Right renal pelvis (tissue), 4 donors: ENCODE measurements around the gene EMP3. TPM values are rescaled to one million over a fixed set of nuclear protein-coding genes. Genes with fewer than 3 reads are reported as not detected.
A peak's percentile ranks its signal among the peaks of the same experiment; 100 is the strongest.
"Not testable (repeated sequence)": the region's sequence is repeated elsewhere in the genome, so short reads cannot be mapped to it uniquely, and the experiment has no call there.

Source experiments
- DNase-seq, 4 donors: peaks; one replicate each; pipeline ENCODE4 v3.0.0-alpha.2; 2013; ENCODE audit warnings: low read depth in 4 of 4, low spot score in 3 of 4, missing footprints in 1 of 4
- polyA plus RNA-seq, 4 donors: library from polyadenylated mRNA; unstranded; fragments of 120-200 nt; gene quantifications; one replicate each; pipeline ENCODE4 v1.2.1, GENCODE V29; 2013; ENCODE audit not compliant: insufficient read length in 4 of 4

Gene EMP3, protein sequence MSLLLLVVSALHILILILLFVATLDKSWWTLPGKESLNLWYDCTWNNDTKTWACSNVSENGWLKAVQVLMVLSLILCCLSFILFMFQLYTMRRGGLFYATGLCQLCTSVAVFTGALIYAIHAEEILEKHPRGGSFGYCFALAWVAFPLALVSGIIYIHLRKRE
- 10 to 100 TPM; 56.2 to 83.3 (median 68.9) TPM for polyA plus RNA-seq

DNA sequence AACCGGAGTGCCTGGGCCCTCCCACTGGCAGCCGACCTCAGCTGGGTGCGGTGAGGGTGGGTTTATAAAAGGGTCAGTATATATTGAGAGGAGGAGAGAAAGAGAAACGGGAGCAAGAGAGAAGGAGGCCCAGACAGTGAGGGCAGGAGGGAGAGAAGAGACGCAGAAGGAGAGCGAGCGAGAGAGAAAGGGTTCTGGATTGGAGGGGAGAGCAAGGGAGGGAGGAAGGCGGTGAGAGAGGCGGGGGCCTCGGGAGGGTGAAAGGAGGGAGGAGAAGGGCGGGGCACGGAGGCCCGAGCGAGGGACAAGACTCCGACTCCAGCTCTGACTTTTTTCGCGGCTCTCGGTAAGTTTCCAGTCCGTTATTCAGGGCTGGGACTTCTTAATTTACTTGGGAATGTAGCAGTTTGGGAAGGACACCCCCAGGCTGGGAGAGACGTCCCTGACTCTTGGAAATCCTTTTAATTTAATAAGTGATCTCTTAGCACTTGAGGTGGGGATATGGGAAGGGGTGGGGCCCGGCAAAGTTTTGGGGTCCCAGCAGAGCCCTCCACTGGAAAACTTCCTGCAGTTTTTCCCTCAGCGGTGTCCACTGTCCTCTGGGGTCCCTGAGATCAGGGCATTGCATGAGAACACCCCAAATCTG lies at the start of gene EMP3:
EMP3 (plus strand) TSS at position 288 of the 646 bp plus-strand sequence. CDS start 1,293 bp downstream, outside the sequence.
- no peak for DNase-seq

DNA sequence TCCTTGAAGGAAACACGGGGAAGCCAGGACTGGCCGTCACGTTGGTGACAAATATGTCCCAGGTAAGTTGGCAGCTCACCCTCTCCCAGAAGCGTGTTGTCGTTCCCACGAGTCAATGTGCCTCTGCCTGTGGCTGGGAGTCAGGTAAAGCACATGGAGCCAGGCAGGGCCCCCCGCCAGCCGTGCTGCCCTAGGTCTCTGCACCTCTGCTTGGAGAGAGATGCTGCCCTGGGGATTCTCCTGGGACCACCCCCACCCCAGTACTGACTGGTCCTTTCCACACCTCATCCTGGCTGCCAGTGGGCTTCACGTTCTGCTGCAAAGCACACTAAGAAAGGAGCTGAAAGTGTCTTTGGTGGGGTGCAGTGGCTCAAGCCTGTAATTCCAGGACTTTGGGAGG lies 45.6 kb upstream of the EMP3 start:
- DNase-seq, result no peak

DNA sequence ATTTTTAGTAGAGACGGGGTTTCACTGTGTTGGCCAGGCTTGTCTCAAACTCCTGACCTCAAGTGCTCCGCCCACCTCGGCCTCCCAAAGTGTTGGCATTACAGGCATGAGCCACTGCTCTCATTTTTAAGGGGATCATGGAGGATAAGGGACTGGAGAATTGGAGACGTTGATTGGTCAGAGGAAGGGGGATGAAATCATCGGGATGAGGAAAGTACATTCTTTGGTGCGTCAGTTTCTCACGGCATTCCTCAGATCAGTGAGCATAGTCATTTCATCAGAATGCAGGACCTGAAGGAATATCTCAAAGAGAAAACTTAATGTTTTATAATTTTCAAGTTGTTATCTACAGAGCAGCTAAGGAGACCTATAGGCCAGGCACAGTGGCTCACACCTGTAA lies 41.4 kb upstream of the EMP3 start:
- no peak for DNase-seq

DNA sequence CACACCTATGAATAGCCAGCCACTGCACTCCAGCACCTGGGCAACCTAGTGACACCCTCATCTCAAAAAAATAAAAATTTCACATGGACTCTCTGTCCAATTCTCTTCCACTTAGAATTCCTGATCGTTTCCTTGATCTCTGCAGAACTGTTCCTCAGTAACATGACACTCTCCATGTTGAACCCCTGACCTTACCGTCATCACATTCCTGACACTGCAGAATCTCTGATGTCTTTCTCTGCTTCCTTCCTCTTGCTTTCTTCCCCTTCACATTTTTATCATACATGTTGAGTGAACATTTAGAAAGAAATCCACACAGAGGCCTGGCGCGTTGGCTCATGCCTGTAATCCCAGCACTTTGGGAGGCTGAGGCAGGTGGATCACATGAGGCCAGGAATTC lies 40.5 kb upstream of the EMP3 start:
- DNase-seq, result no peak

DNA sequence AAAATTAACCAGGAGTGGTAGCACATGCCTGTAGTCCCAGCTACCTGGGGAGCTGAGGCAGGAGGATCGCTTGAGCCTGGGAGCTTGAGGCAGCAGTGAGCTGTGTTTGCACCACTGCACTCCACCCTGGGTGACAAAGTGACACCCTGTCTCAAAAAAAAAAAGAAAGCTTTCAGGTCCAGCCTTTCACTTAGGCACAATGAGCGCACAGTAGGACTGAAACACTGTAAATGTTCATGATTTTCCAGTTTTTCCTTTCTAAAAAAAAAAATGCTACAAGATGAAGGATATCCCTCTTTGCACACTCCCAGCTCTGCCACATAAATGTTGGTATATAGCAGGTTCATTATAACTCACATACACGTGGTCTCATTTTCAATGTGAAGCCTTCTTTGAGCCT lies 37.6 kb upstream of the EMP3 start:
- no peak for DNase-seq

DNA sequence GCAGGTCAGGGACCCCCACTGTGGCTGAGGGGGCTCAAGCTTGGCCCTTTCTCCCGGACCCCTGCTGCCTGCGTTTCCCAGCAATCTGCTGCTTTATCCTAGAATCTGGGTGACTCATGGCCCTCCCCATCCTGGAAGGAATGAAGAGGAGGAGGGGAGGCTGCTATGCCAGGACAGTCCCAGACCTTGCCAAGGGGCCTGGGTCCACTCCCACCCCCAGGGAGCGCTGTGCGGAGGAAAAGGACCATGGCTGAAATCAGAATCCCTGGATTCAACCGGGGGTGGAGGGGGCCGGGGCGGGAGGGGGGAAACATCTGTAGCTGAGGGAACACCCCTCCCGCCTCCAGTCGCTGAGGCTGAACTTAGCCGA lies 35.0 kb upstream of the EMP3 start:
- no peak for DNase-seq

DNA sequence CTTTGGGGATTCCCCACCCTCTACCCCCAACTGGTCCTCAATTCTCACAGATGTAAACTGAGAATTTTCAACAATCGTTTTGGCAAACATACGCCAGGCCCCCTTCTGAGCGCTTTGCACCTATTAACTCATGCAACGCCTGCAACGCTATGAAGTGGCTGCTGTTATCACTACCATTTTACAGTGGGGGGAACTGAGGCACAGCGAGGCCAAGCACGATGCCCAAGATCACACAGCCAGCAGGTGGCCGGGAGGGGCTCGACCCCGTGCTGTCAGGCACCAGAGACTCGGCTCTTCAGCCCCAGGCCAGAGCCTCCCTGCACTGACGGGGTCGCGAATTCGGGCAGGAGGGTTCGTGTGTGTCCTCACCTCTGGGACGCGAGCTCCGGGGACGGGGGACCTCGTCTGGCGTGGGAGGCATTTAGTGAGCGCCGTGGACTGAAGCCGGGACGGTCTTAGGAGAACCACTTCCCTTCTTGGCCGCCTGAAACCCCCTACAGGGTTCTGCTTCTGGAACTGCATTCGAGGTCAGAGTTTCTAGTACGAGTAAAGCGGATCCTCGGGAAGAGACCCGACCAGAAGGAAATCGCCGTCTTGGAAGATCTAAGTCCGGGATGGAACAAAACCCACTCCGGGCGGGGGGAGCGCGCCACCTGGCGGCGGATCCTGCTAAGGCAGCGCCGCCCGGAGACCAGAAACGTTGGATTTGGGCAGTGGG lies 34.4 kb upstream of the EMP3 start:
- peak in 2 of 4 donors; percentile 61 to 79 for DNase-seq

DNA sequence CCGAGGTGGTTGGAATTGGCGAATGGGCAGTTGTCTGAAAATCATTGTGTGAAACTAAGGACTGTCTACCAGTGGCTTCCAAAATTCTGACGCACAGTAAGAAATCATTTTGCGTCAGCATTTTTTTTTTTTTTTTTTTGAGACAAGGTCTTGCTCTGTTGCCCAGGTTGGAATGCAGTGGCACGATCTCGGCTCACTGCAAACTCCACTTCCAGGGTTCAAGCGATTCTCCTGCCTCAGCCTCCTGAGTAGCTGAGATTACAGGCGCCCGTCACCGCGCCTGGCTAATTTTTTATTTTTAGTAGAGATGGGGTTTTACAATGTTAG lies 33.9 kb upstream of the EMP3 start:
- DNase-seq, result not testable (repeated sequence)

DNA sequence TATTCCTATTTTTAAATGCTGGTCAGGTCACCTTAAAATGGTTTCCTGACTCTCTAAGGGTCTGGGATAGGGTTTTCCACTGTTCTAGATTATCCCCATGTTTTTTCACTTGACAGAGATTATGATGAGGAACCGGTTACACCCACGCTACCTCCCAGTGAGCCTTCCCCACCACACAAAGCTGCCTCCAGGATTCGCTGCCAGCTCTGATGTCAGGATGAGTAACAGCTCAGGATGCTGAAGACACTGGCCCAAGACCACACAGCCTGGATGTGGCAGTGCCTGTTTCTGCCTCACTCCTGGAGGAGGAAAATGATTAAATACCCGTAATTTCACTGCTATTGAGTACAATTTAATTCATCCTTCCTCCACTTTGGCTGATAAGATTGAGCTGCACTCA lies 32.6 kb upstream of the EMP3 start:
- no peak for DNase-seq

DNA sequence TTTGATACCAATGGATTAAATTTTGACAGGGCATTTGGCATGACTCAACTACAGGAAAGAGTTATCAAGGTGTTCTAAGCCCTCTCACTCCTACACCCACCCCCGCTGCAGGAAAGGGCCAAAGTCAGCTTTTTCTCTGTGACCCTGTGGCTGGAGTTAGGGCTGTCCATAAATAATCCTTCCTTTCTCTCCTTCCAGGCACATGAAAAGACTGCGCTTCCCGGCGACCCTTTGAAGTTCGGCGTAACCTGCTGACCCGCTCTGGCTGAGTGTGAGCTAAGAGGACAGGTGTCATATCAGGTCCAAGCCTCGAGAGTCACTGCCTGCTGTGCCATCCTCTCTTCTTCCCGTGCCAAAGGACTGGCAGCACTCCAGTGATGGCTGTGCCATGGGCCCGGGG lies 29.9 kb upstream of the EMP3 start:
- no peak for DNase-seq

DNA sequence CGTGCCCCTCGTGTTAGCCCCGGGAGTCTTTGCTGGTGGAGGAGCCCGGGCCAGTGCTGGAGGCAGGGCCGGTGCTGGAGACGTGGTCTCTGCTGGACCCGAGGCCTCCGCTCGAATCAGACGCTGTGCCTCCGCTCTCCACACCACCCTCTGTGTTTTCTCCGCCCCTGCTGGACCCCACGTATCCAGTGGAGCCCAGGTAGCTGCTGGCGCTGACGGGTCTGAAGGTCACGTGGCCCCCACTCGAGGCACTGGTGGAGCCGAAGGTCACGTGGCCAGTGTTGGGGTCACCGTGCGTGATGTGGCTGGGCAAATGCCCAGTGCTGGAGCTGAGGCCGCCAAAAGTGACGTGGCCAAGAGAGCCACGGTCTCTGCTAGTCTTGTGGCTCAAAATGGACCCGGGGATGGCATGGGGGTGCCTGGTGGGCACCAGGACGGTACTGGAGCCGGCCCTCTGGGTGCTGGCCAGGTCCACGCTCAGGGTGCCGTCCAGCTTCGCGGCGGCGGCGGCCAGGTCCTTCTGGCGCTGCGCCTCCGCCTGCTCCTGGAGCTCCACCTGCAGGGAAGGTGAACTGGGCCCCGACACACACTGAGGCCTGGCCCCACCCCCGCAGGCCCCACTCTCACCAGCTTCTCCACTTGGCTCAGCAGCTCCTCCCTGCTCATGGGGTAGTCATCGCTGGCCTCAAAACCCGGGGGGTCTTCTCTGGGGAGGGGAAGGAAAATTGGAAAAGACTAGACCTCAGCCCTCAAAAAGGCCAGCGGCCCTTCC lies 28.2 kb upstream of the EMP3 start:
- DNase-seq, result no peak

DNA sequence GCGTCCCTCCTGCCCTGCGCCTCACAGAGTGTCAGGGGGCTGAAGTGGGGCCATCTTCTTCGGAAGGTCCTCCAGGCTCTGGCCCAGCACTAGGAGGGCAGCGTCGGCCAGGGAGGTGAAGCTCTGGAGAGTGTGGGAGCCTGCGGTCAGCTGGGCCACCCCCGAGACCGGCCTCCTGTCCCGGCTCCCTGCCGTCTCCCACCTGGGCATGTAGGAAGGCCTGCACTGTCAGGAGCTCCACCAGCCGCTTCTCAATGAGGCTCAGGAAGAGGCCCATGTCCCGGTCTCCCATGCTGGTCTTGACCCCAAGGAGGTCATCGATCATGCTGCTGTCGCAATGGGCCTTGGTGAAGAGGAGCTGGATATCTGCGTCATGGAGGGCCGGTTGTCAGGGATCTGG lies 27.4 kb upstream of the EMP3 start:
- DNase-seq, result no peak

DNA sequence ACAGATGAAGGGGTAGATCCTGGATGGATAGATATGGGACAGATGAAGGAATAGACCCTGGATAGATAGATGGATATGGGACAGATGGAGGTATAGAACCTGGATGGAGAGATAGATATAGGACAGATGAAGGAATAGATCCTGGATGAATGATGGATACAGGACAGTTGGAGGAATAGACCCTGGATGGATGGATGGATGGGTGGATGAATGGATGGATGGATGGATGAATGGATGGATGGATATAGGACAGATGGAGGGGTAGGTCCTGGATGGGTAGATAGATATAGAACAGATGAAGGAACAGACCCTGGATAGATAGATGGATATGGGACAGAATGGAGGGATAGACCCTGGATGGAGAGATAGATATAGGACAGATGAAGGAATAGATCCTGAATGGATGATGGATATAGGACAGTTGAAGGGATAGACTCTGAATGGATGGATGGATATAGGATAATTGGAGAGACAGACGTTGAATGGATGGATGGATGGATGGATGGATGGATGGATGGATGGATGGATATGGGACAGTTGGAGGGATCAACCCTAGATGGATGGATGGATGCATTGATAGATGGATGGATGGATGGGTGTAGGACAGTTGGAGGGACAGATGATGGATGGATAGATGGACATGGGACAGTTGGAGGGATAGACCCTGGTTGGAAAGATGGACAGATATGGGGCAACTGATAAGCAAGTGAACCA lies 23.3 kb upstream of the EMP3 start:
- DNase-seq, result no peak

DNA sequence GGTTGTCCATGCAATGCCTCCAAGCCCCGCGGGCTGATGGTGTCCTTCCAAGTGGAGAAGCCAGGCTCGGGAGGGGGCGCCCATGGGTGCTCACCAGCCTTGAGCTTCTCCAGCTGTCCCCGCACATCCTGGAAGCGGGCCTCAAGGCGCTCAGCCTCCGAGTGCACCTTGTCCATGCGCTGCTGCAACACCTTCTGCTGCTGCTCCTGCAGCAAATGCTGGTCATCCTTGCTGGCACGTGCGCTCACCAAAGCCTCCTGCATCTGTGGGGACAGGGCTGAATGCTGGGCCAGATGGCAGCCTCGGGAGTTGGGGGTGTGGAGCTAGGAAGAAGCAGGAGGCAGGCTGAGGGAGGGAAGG lies 22.8 kb upstream of the EMP3 start:
- no peak for DNase-seq

DNA sequence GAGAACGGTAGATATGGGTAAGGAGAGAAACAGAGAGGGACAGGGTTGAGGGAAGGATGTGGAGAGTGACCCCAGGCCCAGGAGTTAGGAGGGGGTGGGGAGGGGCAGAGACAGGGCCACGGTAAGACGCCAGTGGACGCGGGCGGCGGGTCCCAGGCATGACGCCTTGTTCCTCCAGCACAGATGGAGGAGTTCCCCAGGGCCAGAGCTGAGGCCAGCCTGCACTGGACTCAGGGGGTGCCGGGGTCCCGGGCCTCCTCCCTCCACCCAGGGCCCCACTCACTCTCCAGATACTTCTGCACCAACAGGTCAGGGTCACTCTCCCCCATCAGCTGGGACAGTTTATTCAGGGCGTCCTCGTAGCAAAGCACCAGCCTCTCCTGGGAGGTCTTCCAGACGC lies 22.0 kb upstream of the EMP3 start:
- DNase-seq, result no peak

DNA sequence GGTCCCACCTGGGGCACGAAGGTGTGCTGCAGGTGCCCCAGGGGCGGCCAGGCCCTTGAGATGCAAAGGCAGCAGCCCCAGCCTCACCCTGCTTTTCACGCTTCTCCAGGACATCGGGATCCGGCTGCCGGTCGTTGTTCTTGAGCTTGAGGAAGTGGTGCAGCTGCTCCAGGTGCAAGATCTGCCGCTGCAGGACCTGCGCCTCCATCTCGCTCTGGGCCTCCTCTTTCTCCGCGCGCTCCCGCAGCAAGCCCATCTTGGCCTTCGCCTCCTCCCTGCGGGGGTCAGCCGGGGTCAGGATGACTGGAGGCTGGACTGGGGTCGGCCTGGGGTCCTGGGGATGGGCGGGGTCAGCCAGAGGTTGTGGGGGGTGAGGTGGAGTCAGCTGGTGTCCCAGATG lies 21.5 kb upstream of the EMP3 start:
- DNase-seq, result no peak

DNA sequence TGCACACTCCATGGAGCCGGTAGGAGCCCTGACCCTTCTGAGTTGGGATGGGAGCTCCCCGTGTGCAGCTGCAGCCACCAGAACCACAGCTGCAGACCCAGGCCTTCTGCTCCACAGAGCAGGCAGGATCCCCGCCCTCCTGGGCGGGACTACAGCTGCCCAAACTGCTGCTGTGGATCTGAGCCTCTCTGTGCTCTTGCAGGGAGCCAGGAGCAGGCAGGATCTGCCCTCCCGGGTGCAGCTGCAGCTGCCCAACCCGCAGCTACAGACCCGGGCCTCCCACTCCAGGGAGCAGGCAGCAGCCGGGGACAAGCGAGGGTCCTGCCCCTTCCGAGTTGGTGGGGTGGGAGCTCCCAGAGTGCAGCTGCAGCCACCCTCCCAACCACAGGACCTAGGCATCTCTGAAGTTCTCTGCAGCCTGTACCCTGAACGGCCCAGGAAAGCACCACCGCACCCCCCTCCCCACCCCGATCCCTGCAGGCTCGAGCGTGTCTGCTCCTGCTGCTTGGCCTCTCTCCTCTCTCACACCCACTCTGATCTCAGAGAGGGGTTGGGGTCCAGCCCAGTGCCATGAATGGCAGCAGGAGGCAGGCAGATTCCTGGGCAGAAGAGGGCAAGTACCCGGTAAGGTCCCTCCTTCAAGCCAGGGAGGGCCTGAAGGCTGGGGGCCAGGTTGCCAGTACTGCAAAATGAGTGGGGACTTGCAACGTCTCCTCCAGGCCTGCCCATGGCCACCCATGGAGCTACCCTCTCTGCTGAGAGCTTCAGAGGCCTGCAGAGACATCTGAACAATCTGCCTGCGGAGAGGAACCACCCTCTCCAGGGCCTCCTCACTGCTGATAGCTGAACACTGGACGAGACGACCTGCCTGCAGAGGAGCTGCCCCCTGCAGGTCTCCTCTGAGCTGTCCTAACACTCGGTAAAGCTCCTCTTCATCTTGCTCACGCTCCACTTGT lies 16.4 kb upstream of the EMP3 start:
- DNase-seq, result no peak

DNA sequence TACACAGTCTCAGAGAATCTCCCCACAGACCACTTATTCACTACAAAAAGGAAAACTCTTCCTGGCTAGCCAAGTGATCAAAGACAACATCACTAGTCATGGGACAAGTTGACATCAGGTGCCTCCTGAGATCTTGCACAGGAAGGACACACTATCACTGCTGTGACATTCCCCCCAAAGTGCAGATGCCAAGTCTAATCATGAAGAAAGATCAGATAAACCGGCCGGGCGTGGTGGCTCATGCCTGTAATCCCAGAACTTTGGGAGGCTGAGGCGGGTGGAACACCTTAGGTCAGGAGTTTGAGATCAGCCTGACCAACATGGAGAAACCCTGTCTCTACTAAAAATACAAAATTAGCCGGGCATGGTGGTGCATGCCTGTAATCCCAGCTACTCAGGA lies 15.6 kb upstream of the EMP3 start:
- not testable (repeated sequence) for DNase-seq

DNA sequence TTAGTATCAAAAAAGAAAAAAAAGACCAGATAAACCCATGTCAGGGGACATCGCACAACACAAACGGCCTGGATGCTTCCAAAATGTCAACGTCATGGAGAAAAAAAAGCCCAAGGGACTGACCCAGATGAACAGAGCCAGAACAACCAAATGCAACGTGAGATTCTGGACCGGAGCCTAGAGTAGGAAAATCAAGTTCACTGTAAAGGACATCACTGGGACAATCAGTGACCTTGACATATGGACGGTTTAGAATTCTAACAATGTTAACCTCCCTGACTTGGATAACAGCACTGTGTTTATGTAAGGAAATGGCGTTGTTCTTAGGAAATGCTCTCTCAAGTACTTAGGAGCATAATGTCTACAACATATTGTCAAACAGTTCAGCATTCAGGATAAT lies 15.1 kb upstream of the EMP3 start:
- DNase-seq, result no peak

DNA sequence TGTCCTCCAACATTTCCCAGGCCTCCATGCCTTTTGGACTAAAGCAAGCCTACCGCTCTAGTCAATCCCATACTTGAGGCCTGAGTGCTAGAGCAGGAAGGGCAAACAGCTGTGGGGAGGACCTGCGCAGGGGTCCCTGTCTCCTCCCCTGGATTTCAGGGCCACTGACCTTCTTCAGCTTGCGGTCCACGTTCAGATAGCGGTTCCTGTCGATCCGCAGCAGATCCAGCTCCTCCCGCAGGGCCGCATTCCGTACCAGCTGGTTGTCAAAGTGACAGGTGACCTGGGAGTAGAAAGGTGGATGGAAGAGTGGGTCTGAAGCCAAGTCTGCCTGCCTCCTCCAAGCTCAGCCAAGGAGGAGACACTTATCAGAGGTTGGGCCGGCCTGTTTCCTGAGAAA lies 14.0 kb upstream of the EMP3 start:
- DNase-seq, result no peak
